ENCODE measurements around the gene GLIS1. TPM values are rescaled to one million over a fixed set of nuclear protein-coding genes. Genes with fewer than 3 reads are reported as not detected.

The GLIS1 gene
- total and polyA plus RNA-seq, 12 donors, result 0.06 to 0.10 (median 0.09) TPM; not detected in 7

DNA sequence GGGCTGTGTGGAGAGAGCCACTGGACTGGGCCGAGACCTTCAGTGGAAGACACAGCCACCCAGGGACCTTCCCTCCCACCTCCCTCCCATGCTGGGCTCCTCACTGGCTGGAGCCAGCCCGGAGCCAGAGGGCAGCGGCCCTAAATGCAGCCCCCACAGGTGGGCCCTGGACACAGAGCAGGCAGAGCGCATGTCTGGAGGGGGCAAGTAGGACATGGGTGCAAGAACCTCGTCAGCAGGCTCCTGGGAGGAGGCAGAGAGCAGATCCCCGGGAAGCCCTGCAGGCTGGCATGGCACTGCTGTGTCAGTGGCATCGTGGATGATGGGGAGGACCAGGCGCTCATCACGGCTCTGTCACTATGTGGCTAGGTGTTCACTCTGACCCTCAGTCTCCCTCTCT lies 234.1 kb downstream of the GLIS1 start:
- H3K27ac ChIP-seq, result no peak overlapping the region
- ATAC-seq (no peak), DNase-seq (no peak)
- H3K27me3 ChIP-seq, result peaks cover 0 to 31% (median 25%) of the 10 kb centered on the region in 7 donors
- no peaks in the 10 kb centered on the region for H3K36me3 ChIP-seq
- no peak for TF ChIP-seq CTCF (IDR thresholded peaks at IDR 0.05)
- intact Hi-C loops (cut with DNase I), result no loop called here
- WGBS, 2 donors, result 84 to 85% methylated on average over 9 of the region's 9 CpGs
- no peaks in the 10 kb centered on the region for H3K4me1 ChIP-seq
- no peaks in the 10 kb centered on the region for H3K9me3 ChIP-seq
- H3K4me3 ChIP-seq, result no peak overlapping the region

GRCh38 chr1:53503433-53504217 lies 235.3 kb downstream of the GLIS1 start:
- ATAC-seq (no peak), DNase-seq (peak in 1 of 2 donors; percentile 3)
- 64 to 70% methylated on average over 25 to 27 of the region's 27 CpGs for WGBS, 2 donors
- Histone ChIP-seq H3K4me3 (no peak overlapping the region), H3K36me3 (no peaks in the 10 kb centered on the region), H3K27me3 (peaks cover 0 to 39% (median 35%) of the 10 kb centered on the region in 7 donors), H3K27ac (no peak overlapping the region), H3K4me1 (no peaks in the 10 kb centered on the region), H3K9me3 (no peaks in the 10 kb centered on the region)
- intact Hi-C loops (cut with DNase I), result no loop called here
- TF ChIP-seq CTCF (IDR thresholded peaks at IDR 0.05), result no peak

DNA sequence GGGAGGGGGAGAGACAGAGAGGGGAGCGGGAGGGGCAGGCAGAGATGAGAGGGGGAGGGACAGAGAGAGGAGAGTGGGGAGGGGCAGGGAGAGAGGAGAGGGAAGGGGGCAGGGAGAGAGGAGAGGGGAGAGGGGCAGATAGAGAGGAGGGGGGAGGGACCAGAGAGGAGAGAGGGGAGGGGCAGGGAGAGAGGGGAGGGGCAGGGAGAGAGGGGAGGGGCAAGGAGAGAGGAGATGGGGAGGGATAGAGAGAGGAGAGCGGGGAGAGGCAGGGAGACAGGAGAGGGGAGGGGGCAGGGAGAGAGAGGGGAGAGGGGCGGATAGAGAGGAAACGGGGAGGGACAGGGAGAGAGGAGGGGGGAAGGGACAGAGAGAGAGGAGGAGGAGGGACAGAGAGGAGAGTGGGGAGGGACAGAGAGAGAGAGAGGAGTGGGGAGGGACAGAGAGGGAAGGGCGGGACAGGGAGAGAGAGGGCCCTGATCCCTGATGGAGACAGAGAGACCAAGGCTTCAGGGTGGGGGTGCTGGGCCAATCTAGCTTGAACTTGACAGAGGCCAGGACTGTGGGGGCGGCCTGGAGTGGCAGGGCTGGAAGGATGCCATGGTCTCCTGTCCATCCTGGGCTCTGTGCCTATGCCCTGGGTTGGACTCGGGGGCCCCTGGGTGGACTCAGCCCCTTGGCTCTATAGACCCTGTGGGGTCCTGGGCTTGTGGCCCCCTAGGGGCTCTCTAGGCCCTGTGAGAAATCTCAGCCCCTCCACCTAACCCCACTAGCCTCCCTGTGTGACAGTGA lies 236.1 kb downstream of the GLIS1 start:
- Histone ChIP-seq H3K9me3 (no peaks in the 10 kb centered on the region), H3K27me3 (peaks cover 0 to 46% (median 33%) of the 10 kb centered on the region in 7 donors), H3K4me3 (no peak overlapping the region), H3K4me1 (no peaks in the 10 kb centered on the region), H3K27ac (no peak overlapping the region), H3K36me3 (no peaks in the 10 kb centered on the region)
- intact Hi-C loops (cut with DNase I), result no loop called here
- 59 to 61% methylated on average over 5 to 7 of the region's 7 CpGs for WGBS, 2 donors
- ATAC-seq, result no peak
- TF ChIP-seq CTCF (IDR thresholded peaks at IDR 0.05), result no peak
- peak in 1 of 2 donors; percentile 7 for DNase-seq

- no peak for ATAC-seq
- Histone ChIP-seq H3K9me3 (no peaks in the 10 kb centered on the region), H3K36me3 (no peaks in the 10 kb centered on the region), H3K4me3 (no peak overlapping the region), H3K27ac (no peak overlapping the region), H3K4me1 (no peaks in the 10 kb centered on the region), H3K27me3 (peaks cover 0 to 54% (median 33%) of the 10 kb centered on the region in 7 donors)
- no peak for DNase-seq
- intact Hi-C loops (cut with DNase I), result no loop called here
- TF ChIP-seq CTCF (IDR thresholded peaks at IDR 0.05), result no peak
- WGBS, 2 donors, result 56 to 59% methylated on average over 21 of the region's 21 CpGs
Measured at GRCh38 chr1:53501065-53502005, 237.6 kb downstream of the GLIS1 start.
